Endothelial cell (in vitro differentiated cells): Measurements from ENCODE around the gene PARP14. TPM values are rescaled to one million over a fixed set of nuclear protein-coding genes. Genes with fewer than 3 reads are reported as not detected.

Source experiments
- DNase-seq: peaks from one replicate; pipeline ENCODE4 v3.0.0; 2021; ENCODE audit warnings: low spot score
- H3K27ac Mint-ChIP-seq: one replicate; pipeline ENCODE4 v1.8.0; 2021; ENCODE audit warnings: mixed read lengths, inconsistent platforms; ENCODE audit not compliant: unreplicated experiment
- H3K27me3 Mint-ChIP-seq: one replicate; pipeline ENCODE4 v1.8.0; 2021; ENCODE audit warnings: mild to moderate bottlenecking, moderate library complexity, mixed read lengths, inconsistent platforms; ENCODE audit not compliant: unreplicated experiment
- H3K36me3 Mint-ChIP-seq: one replicate; pipeline ENCODE4 v1.8.0; 2021; ENCODE audit warnings: mild to moderate bottlenecking, low read depth, mixed read lengths, inconsistent platforms; ENCODE audit not compliant: unreplicated experiment
- H3K4me1 Mint-ChIP-seq: one replicate; pipeline ENCODE4 v1.8.0; 2021; ENCODE audit warnings: mild to moderate bottlenecking, mixed read lengths, inconsistent platforms; ENCODE audit not compliant: unreplicated experiment
- H3K4me3 Mint-ChIP-seq: one replicate; pipeline ENCODE4 v1.8.0; 2021; ENCODE audit warnings: mild to moderate bottlenecking, mixed read lengths, inconsistent platforms; ENCODE audit not compliant: unreplicated experiment
- H3K9me3 Mint-ChIP-seq: one replicate; pipeline ENCODE4 v1.8.0; 2021; ENCODE audit warnings: mixed read lengths, inconsistent platforms; ENCODE audit not compliant: unreplicated experiment
- CTCF ChIP-seq: fragments of 200-600 bp; sonication (generic); IDR thresholded peaks from one replicate; pipeline ENCODE4 v1.5.0; 2021; ENCODE audit warnings: antibody characterized with exemption; ENCODE audit not compliant: unreplicated experiment
- total RNA-seq: library from RNA; stranded (reverse); fragmentation: NEBNext Ultra II Directional; extraction: Animal tissue kit (Norgen Biotek cat#: 25700); gene quantifications from one replicate; pipeline ENCODE4 v1.2.1, GENCODE V29; 2021; ENCODE audit not compliant: unreplicated experiment

PARP14 gene
- total RNA-seq, 1 donor from 2014 or later = 41.9 TPM

DNA sequence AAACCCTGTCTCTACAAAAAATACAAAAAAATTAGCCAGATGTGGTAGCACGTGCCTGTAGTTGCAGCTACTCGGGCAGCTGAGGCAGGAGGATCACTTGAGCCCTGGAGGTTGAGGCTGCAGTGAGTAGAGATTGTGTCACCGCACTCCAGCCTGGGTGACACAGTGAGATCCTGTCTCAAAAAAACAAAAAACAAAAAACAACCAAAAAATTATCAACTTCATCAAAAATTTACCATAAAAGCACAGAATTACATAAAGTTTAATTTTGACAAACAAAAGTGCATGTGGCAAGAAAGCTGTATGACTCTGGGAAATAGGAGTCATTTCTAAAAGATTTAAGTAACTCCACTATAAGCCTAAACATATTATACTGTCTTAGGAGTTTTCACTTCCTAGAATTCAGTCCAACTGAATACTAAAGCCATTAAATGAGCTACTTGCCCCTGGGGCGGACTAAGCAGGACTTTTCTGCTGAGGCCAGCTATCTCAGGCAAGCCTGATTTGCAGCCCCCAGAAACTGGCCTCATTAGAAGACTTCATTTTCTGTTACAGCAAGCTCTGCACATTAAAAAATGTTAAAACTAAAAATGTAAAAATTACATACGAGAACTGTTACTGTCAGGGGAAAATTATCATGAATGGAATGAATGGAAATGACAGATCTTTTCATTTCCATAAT lies 90.0 kb downstream of the PARP14 start:
- H3K9me3 Mint-ChIP-seq = no peaks in the 10 kb centered on the region
- no peak overlapping the region for H3K4me3 Mint-ChIP-seq
- H3K27ac Mint-ChIP-seq = no peak overlapping the region
- H3K4me1 Mint-ChIP-seq = no peaks in the 10 kb centered on the region
- peaks cover 8% of the 10 kb centered on the region for H3K36me3 Mint-ChIP-seq
- DNase-seq = no peak
- no peaks in the 10 kb centered on the region for H3K27me3 Mint-ChIP-seq
- TF ChIP-seq CTCF = no peak

DNA sequence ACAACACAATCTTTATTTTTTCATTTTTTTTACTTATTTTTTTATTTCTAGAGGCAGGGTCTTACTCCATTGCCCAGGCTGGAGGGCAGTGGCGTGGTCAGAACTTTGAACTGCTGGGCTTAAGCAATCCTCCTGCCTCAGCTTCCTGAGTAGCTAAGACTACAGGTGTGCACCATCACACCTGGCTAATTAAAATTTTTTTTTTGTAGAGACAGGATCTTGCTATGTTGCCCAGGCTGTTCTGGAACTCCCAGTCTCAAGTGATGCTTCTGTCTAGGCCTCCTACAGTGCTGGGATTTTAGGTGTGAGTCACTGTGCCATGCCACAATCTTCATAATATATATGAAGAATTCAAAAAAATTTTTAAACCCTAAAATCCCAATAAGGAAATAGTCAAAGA lies 92.2 kb downstream of the PARP14 start:
- Mint-ChIP-seq H3K4me3 (no peak overlapping the region), H3K9me3 (no peaks in the 10 kb centered on the region), H3K27me3 (no peaks in the 10 kb centered on the region), H3K27ac (no peak overlapping the region), H3K4me1 (no peaks in the 10 kb centered on the region), H3K36me3 (peaks cover 3% of the 10 kb centered on the region)
- DNase-seq = no peak
- no peak for TF ChIP-seq CTCF

GRCh38 chr3:122773944-122774509 lies 93.4 kb downstream of the PARP14 start:
- Mint-ChIP-seq H3K27ac (no peak overlapping the region), H3K4me1 (no peaks in the 10 kb centered on the region), H3K4me3 (no peak overlapping the region), H3K36me3 (no peaks in the 10 kb centered on the region), H3K27me3 (no peaks in the 10 kb centered on the region), H3K9me3 (no peaks in the 10 kb centered on the region)
- no peak for TF ChIP-seq CTCF
- no peak for DNase-seq

GRCh38 chr3:122774564-122774963 lies 93.9 kb downstream of the PARP14 start:
- no peaks in the 10 kb centered on the region for H3K9me3 Mint-ChIP-seq

More at GRCh38 chr3:122774564-122774963, 93.9 kb downstream of the PARP14 start:
- Mint-ChIP-seq H3K4me3 (no peak overlapping the region), H3K27me3 (no peaks in the 10 kb centered on the region), H3K36me3 (no peaks in the 10 kb centered on the region), H3K27ac (no peak overlapping the region), H3K4me1 (no peaks in the 10 kb centered on the region)
- no peak for DNase-seq
- TF ChIP-seq CTCF = no peak
